Uterus (tissue), 2 donors: Measurements from ENCODE around the gene HDGFL2.

Experiments
- CTCF ChIP-seq, 4 experiments: fragments of 200-600 bp in 2 of 4; fragments of 450-650 bp in 2 of 4; sonication (generic) in 2 of 4; IDR thresholded peaks; one replicate each; pipeline ENCODE4 v1.5.1; 2016 to 2019; ENCODE audit warnings: antibody characterized with exemption in 4 of 4, mild to moderate bottlenecking in 2 of 4, moderate library complexity in 1 of 4
- POLR2A ChIP-seq, 2 donors: fragments of 450-650 bp; IDR thresholded peaks; one replicate each; pipeline ENCODE4 v1.6.1; 2016; ENCODE audit warnings: antibody characterized with exemption in 2 of 2, mild to moderate bottlenecking in 1 of 2, moderate library complexity in 1 of 2

- TF ChIP-seq CTCF (IDR thresholded peaks at IDR 0.05) = no peak
- TF ChIP-seq POLR2A (IDR thresholded peaks at IDR 0.05) = no peak
Measured at GRCh38 chr19:4538601-4538954, 66.5 kb downstream of the HDGFL2 start.
